PC-3 (cell line): ENCODE data around the gene NAGK. TPM values are rescaled to one million over a fixed set of nuclear protein-coding genes. Genes with fewer than 3 reads are reported as not detected.
"Not testable (repeated sequence)": the region's sequence is repeated elsewhere in the genome, so short reads cannot be mapped to it uniquely, and the experiment has no call there.

Experiments
- ATAC-seq: fragments of 200-7000 bp; cut with Tn5 transposase; 2 replicates; pipeline ENCODE4 v1.9.1; 2020; ENCODE audit warnings: mild to moderate bottlenecking, moderate library complexity
- BruUV-seq: library from RNA; stranded (reverse); fragments of 400-500 nt; replicated peaks from 2 replicates; lab custom pipeline; 2021; lab: Mats Ljungman, UMichigan
- CTCF ChIA-PET: fragments of 300-600 bp; sonication (Branson Sonifier 250); formaldehyde crosslinking; loops from one replicate; lab custom pipeline; 2022; ENCODE audit warnings: antibody characterized with exemption; lab: Charles Lee
- POLR2A ChIA-PET: fragments of 300-600 bp; sonication (Branson Sonifier 250); formaldehyde crosslinking; loops from one replicate; lab custom pipeline; 2022; ENCODE audit warnings: antibody characterized with exemption; ENCODE audit not compliant: unreplicated experiment; lab: Charles Lee
- DNase-seq: peaks from one replicate; pipeline ENCODE4 v3.0.0-alpha.2; 2015
- H2AFZ ChIP-seq: fragments of 300-600 bp; sonication (generic); 2 replicates; pipeline ENCODE4 v1.6.0; 2016; ENCODE audit warnings: antibody characterized with exemption, low read length
- H3F3A ChIP-seq: fragments of 300-600 bp; sonication (generic); one replicate; pipeline ENCODE4 v1.6.0; 2017; ENCODE audit warnings: antibody characterized with exemption, low read length, control low read depth, mild to moderate bottlenecking; ENCODE audit not compliant: unreplicated experiment
- H3K27ac ChIP-seq: fragments of 300-600 bp; sonication (generic); 2 replicates; pipeline ENCODE4 v1.5.1; 2016; ENCODE audit warnings: mild to moderate bottlenecking, low read length
- H3K27me3 ChIP-seq: fragments of 300-600 bp; sonication (generic); 2 replicates; pipeline ENCODE4 v1.6.1; 2016; ENCODE audit warnings: low read length, mixed read lengths
- H3K36me3 ChIP-seq: fragments of 300-600 bp; sonication (generic); 2 replicates; pipeline ENCODE4 v1.6.1; 2016; ENCODE audit warnings: low read depth, mixed run types, low read length, mixed read lengths
- H3K4me1 ChIP-seq: fragments of 300-600 bp; sonication (generic); 2 replicates; pipeline ENCODE4 v1.5.1; 2016; ENCODE audit warnings: low read length; ENCODE audit not compliant: insufficient read depth
- H3K4me2 ChIP-seq: fragments of 300-600 bp; sonication (generic); 2 replicates; pipeline ENCODE4 v1.6.0; 2016; ENCODE audit warnings: low read length
- H3K4me3 ChIP-seq: fragments of 300-600 bp; sonication (generic); 2 replicates; pipeline ENCODE4 v1.5.1; 2016; ENCODE audit warnings: mild to moderate bottlenecking, low read length, mixed read lengths
- H3K79me2 ChIP-seq: fragments of 300-600 bp; sonication (generic); 2 replicates; pipeline ENCODE4 v1.6.1; 2017; ENCODE audit warnings: low read length, mixed read lengths
- H3K9ac ChIP-seq: fragments of 300-600 bp; sonication (generic); 2 replicates; pipeline ENCODE4 v1.6.0; 2016; ENCODE audit warnings: mild to moderate bottlenecking, low read length
- H3K9me2 ChIP-seq: fragments of 300-600 bp; sonication (generic); replicated peaks from 2 replicates; pipeline ENCODE4 v1.6.1; 2016; ENCODE audit warnings: mixed run types, low read length, mixed read lengths
- H3K9me3 ChIP-seq: fragments of 300-600 bp; sonication (generic); 2 replicates; pipeline ENCODE4 v1.6.1; 2016; ENCODE audit warnings: low read length, mixed read lengths
- H4K20me1 ChIP-seq: fragments of 300-600 bp; sonication (generic); 2 replicates; pipeline ENCODE4 v1.6.1; 2016; ENCODE audit warnings: low read length, mixed read lengths
- EZH2 ChIP-seq: fragments of 300-600 bp; sonication (generic); IDR thresholded peaks from one replicate; pipeline ENCODE4 v1.6.1; 2017; ENCODE audit warnings: antibody characterized with exemption, mild to moderate bottlenecking, low read length; ENCODE audit not compliant: unreplicated experiment
- EZH2phosphoT487 ChIP-seq: fragments of 300-600 bp; sonication (generic); IDR thresholded peaks from 2 replicates; pipeline ENCODE4 v1.6.1; 2018; ENCODE audit warnings: mild to moderate bottlenecking, antibody characterized with exemption, low read length, borderline replicate concordance
- intact Hi-C: fragments of 100-400 bp; cut with micrococcal nuclease; formaldehyde crosslinking; loops from 2 replicates; pipeline ENCODE4 v1.9.0; 2023
- total RNA-seq: library from RNA; depleted of rRNA; stranded (reverse); fragments of >200 nt; gene quantifications from 2 replicates; pipeline ENCODE4 v1.2.3, GENCODE V29; 2014
- TF ChIP-seq, protein P1 (sequence below): fragments of 300-600 bp; sonication (generic); conservative IDR thresholded peaks from 2 replicates; pipeline ENCODE4 v1.5.1; 2017; ENCODE audit warnings: antibody characterized with exemption, low read depth, mild to moderate bottlenecking, low read length

The NAGK gene
- total RNA-seq, 1 experiment from 2014 or later = 70.5 TPM

- intact Hi-C loops = no loop called here
- H3K27me3 ChIP-seq = no peaks in the 10 kb centered on the region
Observed at GRCh38 chr2:71078624-71079023, 10.2 kb downstream of the NAGK start.

GRCh38 chr2:71082402-71083252, 14.2 kb downstream of the NAGK start:
- H4K20me1 ChIP-seq = no peaks in the 10 kb centered on the region
- no peak overlapping the region for H3K4me2 ChIP-seq
- intact Hi-C loops = no loop called here
- POLR2A ChIA-PET = interaction anchor here (0.5 kb wide), 1 partner anchor 14 kb away, joined by 3 read pairs; the partner anchor contains the start of gene NAGK
- no peaks in the 10 kb centered on the region for H3K9me2 ChIP-seq
- no TSS peak for BruUV-seq
- no peaks in the 10 kb centered on the region for H3F3A ChIP-seq
- peaks cover 4% of the 10 kb centered on the region for H3K4me1 ChIP-seq
- no peaks in the 10 kb centered on the region for H3K27me3 ChIP-seq
- H2AFZ ChIP-seq = no peak overlapping the region
- CTCF ChIA-PET = interaction anchor here (0.6 kb wide), 1 partner anchor 17 kb away, joined by 3 read pairs; no protein-coding TSS in a partner anchor
- no peak for ATAC-seq
- H3K4me3 ChIP-seq = no peak overlapping the region
- DNase-seq = no peak
- H3K9me3 ChIP-seq = no peaks in the 10 kb centered on the region
- TF ChIP-seq EZH2 (no peak), EZH2phosphoT487 (no peak)
- TF ChIP-seq, protein P1, sequence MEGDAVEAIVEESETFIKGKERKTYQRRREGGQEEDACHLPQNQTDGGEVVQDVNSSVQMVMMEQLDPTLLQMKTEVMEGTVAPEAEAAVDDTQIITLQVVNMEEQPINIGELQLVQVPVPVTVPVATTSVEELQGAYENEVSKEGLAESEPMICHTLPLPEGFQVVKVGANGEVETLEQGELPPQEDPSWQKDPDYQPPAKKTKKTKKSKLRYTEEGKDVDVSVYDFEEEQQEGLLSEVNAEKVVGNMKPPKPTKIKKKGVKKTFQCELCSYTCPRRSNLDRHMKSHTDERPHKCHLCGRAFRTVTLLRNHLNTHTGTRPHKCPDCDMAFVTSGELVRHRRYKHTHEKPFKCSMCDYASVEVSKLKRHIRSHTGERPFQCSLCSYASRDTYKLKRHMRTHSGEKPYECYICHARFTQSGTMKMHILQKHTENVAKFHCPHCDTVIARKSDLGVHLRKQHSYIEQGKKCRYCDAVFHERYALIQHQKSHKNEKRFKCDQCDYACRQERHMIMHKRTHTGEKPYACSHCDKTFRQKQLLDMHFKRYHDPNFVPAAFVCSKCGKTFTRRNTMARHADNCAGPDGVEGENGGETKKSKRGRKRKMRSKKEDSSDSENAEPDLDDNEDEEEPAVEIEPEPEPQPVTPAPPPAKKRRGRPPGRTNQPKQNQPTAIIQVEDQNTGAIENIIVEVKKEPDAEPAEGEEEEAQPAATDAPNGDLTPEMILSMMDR = no peak
- 0 out of 2 replicates have a peak, but pooled peaks cover 5% of the 10 kb centered on the region for H3K36me3 ChIP-seq
- H3K27ac ChIP-seq = no peak overlapping the region
- no peaks in the 10 kb centered on the region for H3K79me2 ChIP-seq
- H3K9ac ChIP-seq = no peak overlapping the region

More at GRCh38 chr2:71078624-71079023, 10.2 kb downstream of the NAGK start:
- 0 out of 2 replicates have a peak, but pooled peaks cover 3% of the 10 kb centered on the region for H3K79me2 ChIP-seq
- no peak overlapping the region for H3K4me3 ChIP-seq
- H3K4me1 ChIP-seq = no peaks in the 10 kb centered on the region
- no TSS peak for BruUV-seq
- DNase-seq = no peak
- no peaks in the 10 kb centered on the region for H3K9me2 ChIP-seq
- no peak overlapping the region for H2AFZ ChIP-seq
- CTCF ChIA-PET = no interaction called here
- H3K4me2 ChIP-seq = no peak overlapping the region
- no peak for TF ChIP-seq EZH2phosphoT487
- TF ChIP-seq, protein P1 = no peak
- no peak for TF ChIP-seq EZH2
- H3K27ac ChIP-seq = no peak overlapping the region
- H3K36me3 ChIP-seq = peaks cover 28% of the 10 kb centered on the region; the same call in 1 of the 2 replicates
- no peak for ATAC-seq
- no peaks in the 10 kb centered on the region for H3F3A ChIP-seq
- H4K20me1 ChIP-seq = no peaks in the 10 kb centered on the region
- POLR2A ChIA-PET = no interaction called here
- H3K9me3 ChIP-seq = no peaks in the 10 kb centered on the region
- no peak overlapping the region for H3K9ac ChIP-seq

DNA sequence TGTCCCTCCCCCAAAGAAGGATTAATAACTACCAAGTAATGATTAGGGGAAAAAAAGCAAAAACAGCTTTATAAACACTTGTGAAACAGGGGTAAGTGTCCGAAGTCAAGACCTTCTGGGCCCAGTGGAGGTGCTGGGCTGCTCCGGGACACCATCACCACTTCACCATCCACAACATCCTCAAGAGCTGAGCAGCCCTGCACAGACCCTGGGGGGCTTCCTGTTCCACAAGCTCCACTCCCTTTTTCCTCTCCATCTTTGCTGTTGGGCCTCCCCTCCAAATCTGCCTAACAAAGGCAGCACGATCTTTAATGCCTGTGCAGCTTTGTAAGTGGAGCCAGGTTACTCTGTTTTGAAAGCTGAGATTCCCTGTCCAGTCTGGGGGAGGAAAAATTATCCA, 14.8 kb downstream of the NAGK start:
- H3K27ac ChIP-seq, H3K36me3 ChIP-seq, BruUV-seq, H3K9ac ChIP-seq, ATAC-seq, H3K9me3 ChIP-seq, H3K4me3 ChIP-seq, H3K4me1 ChIP-seq, H3K79me2 ChIP-seq, H3K4me2 ChIP-seq, intact Hi-C loops, H2AFZ ChIP-seq, DNase-seq, H3K27me3 ChIP-seq, H3F3A ChIP-seq, CTCF ChIA-PET, H3K9me2 ChIP-seq, POLR2A ChIA-PET, H4K20me1 ChIP-seq: not testable (repeated sequence)

GRCh38 chr2:71083752-71084312, 15.4 kb downstream of the NAGK start:
- CTCF ChIA-PET, H3K4me3 ChIP-seq, H3K4me2 ChIP-seq, H4K20me1 ChIP-seq, H3K79me2 ChIP-seq, H2AFZ ChIP-seq, ATAC-seq, H3K4me1 ChIP-seq, H3K27me3 ChIP-seq, H3K9me3 ChIP-seq, H3K9me2 ChIP-seq, BruUV-seq, intact Hi-C loops, H3F3A ChIP-seq, H3K9ac ChIP-seq, H3K36me3 ChIP-seq, H3K27ac ChIP-seq, DNase-seq, POLR2A ChIA-PET: not testable (repeated sequence)
